Activated CD4-positive, alpha-beta T cell treated with anti-CD3 and anti-CD28 coated beads, Interleukin-2, amount 10 ng/mL, durations not matched to agents 7 days and 5 days (primary cell): ENCODE measurements around the gene PRCC. TPM values are rescaled to one million over a fixed set of nuclear protein-coding genes. Genes with fewer than 3 reads are reported as not detected.

Source experiments
- CTCF ChIA-PET: fragments of 350-600 bp; sonication (Branson Sonifier 250); formaldehyde crosslinking; loops from one replicate; lab custom pipeline; 2021; ENCODE audit warnings: antibody characterized with exemption; lab: Charles Lee
- POLR2A ChIA-PET: fragments of 350-600 bp; sonication (Branson Sonifier 250); formaldehyde crosslinking; loops from one replicate; lab custom pipeline; 2021; ENCODE audit warnings: antibody characterized with exemption; lab: Charles Lee
- DNase-seq: peaks from one replicate; pipeline ENCODE4 v3.0.0-alpha.2; 2020
- H3K27ac Mint-ChIP-seq: one replicate; pipeline ENCODE4 v1.8.0; 2021; ENCODE audit warnings: mild to moderate bottlenecking, moderate library complexity, mixed read lengths
- H3K27me3 Mint-ChIP-seq: one replicate; pipeline ENCODE4 v1.8.0; 2021; ENCODE audit warnings: mixed read lengths
- H3K36me3 Mint-ChIP-seq: one replicate; pipeline ENCODE4 v1.8.0; 2021; ENCODE audit warnings: low read depth, mixed read lengths
- H3K4me1 Mint-ChIP-seq: one replicate; pipeline ENCODE4 v1.8.0; 2021; ENCODE audit warnings: mixed read lengths
- H3K4me3 Mint-ChIP-seq: one replicate; pipeline ENCODE4 v1.8.0; 2021; ENCODE audit warnings: mild to moderate bottlenecking, moderate library complexity, mixed read lengths
- H3K9me3 Mint-ChIP-seq: one replicate; pipeline ENCODE4 v1.8.0; 2021; ENCODE audit warnings: mixed read lengths
- total RNA-seq, 2 experiments: library from RNA; stranded (reverse); gene quantifications; one replicate each; pipeline ENCODE4 v1.2.3, GENCODE V29; 2021

The PRCC gene
- total RNA-seq, 2 experiments from 2014 or later: 70.6 to 87.7 TPM

GRCh38 chr1:156804572-156805243 is 37.4 kb downstream of the PRCC start:
- Mint-ChIP-seq H3K27ac (peak overlapping the region; percentile 75), H3K27me3 (no peaks in the 10 kb centered on the region), H3K9me3 (no peaks in the 10 kb centered on the region), H3K4me1 (peaks cover 51% of the 10 kb centered on the region), H3K4me3 (no peak overlapping the region), H3K36me3 (peaks cover 29% of the 10 kb centered on the region)
- ChIA-PET POLR2A (no interaction called here), CTCF (interaction anchor here (0.9 to 21.9 kb wide), 6 partner anchors 9 to 54 kb away, joined by 3 to 247 read pairs (median 5); partner anchors contain the start of genes INSRR and NTRK1)
- DNase-seq: no peak

- DNase-seq: no peak
- POLR2A ChIA-PET: no interaction called here
- CTCF ChIA-PET: interaction anchor here (0.9 to 21.9 kb wide), 4 partner anchors 10 to 77 kb away, joined by 3 to 247 read pairs (median 4); partner anchors contain the start of genes INSRR and NTRK1
- no peak overlapping the region for H3K27ac Mint-ChIP-seq
- H3K4me3 Mint-ChIP-seq: no peak overlapping the region
- no peaks in the 10 kb centered on the region for H3K9me3 Mint-ChIP-seq
- H3K27me3 Mint-ChIP-seq: no peaks in the 10 kb centered on the region
- peaks cover 27% of the 10 kb centered on the region for H3K36me3 Mint-ChIP-seq
- H3K4me1 Mint-ChIP-seq: peaks cover 51% of the 10 kb centered on the region
Measured at GRCh38 chr1:156805766-156806511, 38.6 kb downstream of the PRCC start.

- POLR2A ChIA-PET: no interaction called here
- Mint-ChIP-seq H3K27me3 (no peaks in the 10 kb centered on the region), H3K4me1 (peaks cover 52% of the 10 kb centered on the region), H3K4me3 (no peak overlapping the region), H3K27ac (peak overlapping the region; percentile 84), H3K9me3 (no peaks in the 10 kb centered on the region), H3K36me3 (peaks cover 36% of the 10 kb centered on the region)
- no peak for DNase-seq
- CTCF ChIA-PET: interaction anchor here (1.0 to 21.9 kb wide), 8 partner anchors 10 to 117 kb away, joined by 3 to 247 read pairs (median 4); partner anchors contain the start of genes INSRR, NTRK1 and SH2D2A
Measured at GRCh38 chr1:156806512-156807440, 39.4 kb downstream of the PRCC start.

GRCh38 chr1:156807627-156808026 is 40.3 kb downstream of the PRCC start:
- Mint-ChIP-seq H3K4me1 (peaks cover 57% of the 10 kb centered on the region), H3K27me3 (no peaks in the 10 kb centered on the region), H3K36me3 (peaks cover 44% of the 10 kb centered on the region), H3K27ac (peak overlapping the region; percentile 84), H3K9me3 (no peaks in the 10 kb centered on the region), H3K4me3 (peak overlapping the region; percentile 6)
- DNase-seq: peak; percentile 46
- ChIA-PET CTCF (interaction anchor here (0.5 to 21.9 kb wide), 11 partner anchors 9 to 118 kb away, joined by 3 to 247 read pairs (median 4); partner anchors contain the start of genes INSRR, NTRK1 and SH2D2A), POLR2A (no interaction called here)

GRCh38 chr1:156808186-156809030 is 41.1 kb downstream of the PRCC start:
- ChIA-PET CTCF (interaction anchor here (0.5 to 21.9 kb wide), 12 partner anchors 8 to 119 kb away, joined by 3 to 247 read pairs (median 3); partner anchors contain the start of genes INSRR, NTRK1 and SH2D2A), POLR2A (no interaction called here)
- Mint-ChIP-seq H3K27ac (peak overlapping the region; percentile 84), H3K36me3 (peaks cover 52% of the 10 kb centered on the region), H3K4me1 (peaks cover 64% of the 10 kb centered on the region), H3K9me3 (no peaks in the 10 kb centered on the region), H3K27me3 (no peaks in the 10 kb centered on the region), H3K4me3 (peak overlapping the region; percentile 6)
- no peak for DNase-seq

- no peaks in the 10 kb centered on the region for H3K27me3 Mint-ChIP-seq
- no peaks in the 10 kb centered on the region for H3K9me3 Mint-ChIP-seq
- peak overlapping the region; percentile 28 for H3K27ac Mint-ChIP-seq
- no peak overlapping the region for H3K4me3 Mint-ChIP-seq
- peaks cover 72% of the 10 kb centered on the region for H3K4me1 Mint-ChIP-seq
- ChIA-PET POLR2A (no interaction called here), CTCF (interaction anchor here (1.3 to 21.9 kb wide), 4 partner anchors 12 to 50 kb away, joined by 3 to 247 read pairs (median 16); partner anchors contain the start of genes INSRR and NTRK1)
- no peak for DNase-seq
- peaks cover 58% of the 10 kb centered on the region for H3K36me3 Mint-ChIP-seq
Measured at GRCh38 chr1:156809281-156809680, 41.9 kb downstream of the PRCC start.

- H3K36me3 Mint-ChIP-seq: peaks cover 63% of the 10 kb centered on the region
- no peaks in the 10 kb centered on the region for H3K9me3 Mint-ChIP-seq
- CTCF ChIA-PET: interaction anchor here (0.7 to 21.9 kb wide), 6 partner anchors 10 to 49 kb away, joined by 3 to 247 read pairs (median 3); partner anchors contain the start of genes INSRR and NTRK1
- H3K27ac Mint-ChIP-seq: peak overlapping the region; percentile 41
- no peak for DNase-seq
- H3K27me3 Mint-ChIP-seq: no peaks in the 10 kb centered on the region
- H3K4me3 Mint-ChIP-seq: no peak overlapping the region
- H3K4me1 Mint-ChIP-seq: peaks cover 74% of the 10 kb centered on the region
- POLR2A ChIA-PET: no interaction called here
Measured at GRCh38 chr1:156809711-156810366, 42.5 kb downstream of the PRCC start.

GRCh38 chr1:156811168-156811567 is 43.8 kb downstream of the PRCC start:
- peak overlapping the region; percentile 16 for H3K27ac Mint-ChIP-seq
- H3K27me3 Mint-ChIP-seq: no peaks in the 10 kb centered on the region
- POLR2A ChIA-PET: no interaction called here
- no peaks in the 10 kb centered on the region for H3K9me3 Mint-ChIP-seq
- CTCF ChIA-PET: interaction anchor here (1.2 to 21.9 kb wide), 3 partner anchors 11 to 48 kb away, joined by 3 to 247 read pairs (median 4); partner anchors contain the start of genes INSRR and NTRK1
- peaks cover 86% of the 10 kb centered on the region for H3K4me1 Mint-ChIP-seq
- no peak overlapping the region for H3K4me3 Mint-ChIP-seq
- peaks cover 67% of the 10 kb centered on the region for H3K36me3 Mint-ChIP-seq
- no peak for DNase-seq

GRCh38 chr1:156812293-156812990 is 45.1 kb downstream of the PRCC start:
- Mint-ChIP-seq H3K9me3 (no peaks in the 10 kb centered on the region), H3K36me3 (peaks cover 59% of the 10 kb centered on the region), H3K27ac (peak overlapping the region; percentile 72), H3K4me3 (no peak overlapping the region), H3K27me3 (no peaks in the 10 kb centered on the region), H3K4me1 (peaks cover 89% of the 10 kb centered on the region)
- DNase-seq: no peak
- ChIA-PET POLR2A (interaction anchor here (0.6 kb wide), 1 partner anchor 106 kb away, joined by 5 read pairs; no protein-coding TSS in a partner anchor), CTCF (interaction anchor here (1.0 to 21.9 kb wide), 8 partner anchors 10 to 86 kb away, joined by 3 to 247 read pairs (median 7); partner anchors contain the start of genes INSRR and NTRK1)

- Mint-ChIP-seq H3K4me3 (peak overlapping the region; percentile 80), H3K4me1 (peaks cover 86% of the 10 kb centered on the region), H3K36me3 (peaks cover 50% of the 10 kb centered on the region), H3K9me3 (no peaks in the 10 kb centered on the region), H3K27ac (peak overlapping the region; percentile 99), H3K27me3 (no peaks in the 10 kb centered on the region)
- no peak for DNase-seq
- CTCF ChIA-PET: interaction anchor here (0.9 to 21.9 kb wide), 8 partner anchors 11 to 87 kb away, joined by 4 to 247 read pairs (median 8); partner anchors contain the start of genes INSRR, ISG20L2, METTL25B and NTRK1
- POLR2A ChIA-PET: interaction anchor here (1.0 kb wide), 1 partner anchor 46 kb away, joined by 4 read pairs; no protein-coding TSS in a partner anchor
Measured at GRCh38 chr1:156813298-156813697, 46.0 kb downstream of the PRCC start.
